ENCODE results near the gene BAIAP2. TPM values are rescaled to one million over a fixed set of nuclear protein-coding genes. Genes with fewer than 3 reads are reported as not detected.

Gene BAIAP2
- total and polyA plus RNA-seq, 10 donors: 2.8 to 33.2 (median 17.8) TPM

- H3K9me3 ChIP-seq: no peaks in the 10 kb centered on the region
- peak; percentile 41 for DNase-seq
- 77 to 82% (median 80%) methylated on average over 10 of the region's 10 CpGs for WGBS, 5 donors
- H3K27me3 ChIP-seq (replicated peaks in 1 of 7): peaks cover 0 to 60% (median 25%) of the 10 kb centered on the region in 7 donors
- H3K4me3 ChIP-seq: no peak overlapping the region
- TF ChIP-seq POLR2AphosphoS5 (IDR thresholded peaks at IDR 0.05) (no peak), POLR2A (IDR thresholded peaks at IDR 0.05) (no peak), CTCF (IDR thresholded peaks at IDR 0.05 in 8 of 11, conservative IDR thresholded peaks at IDR 0.05 in 3 of 11) (no peak)
- peaks cover 5 to 40% (median 34%) of the 10 kb centered on the region in 6 donors for H3K36me3 ChIP-seq
- H3K27ac ChIP-seq: no peak overlapping the region
- intact Hi-C loops (cut with DNase I; ENCODE audit: low total_unique reads): no loop called here
- peaks cover 9 to 53% (median 30%) of the 10 kb centered on the region in 6 donors for H3K4me1 ChIP-seq
These were observed 33.0 kb upstream of the BAIAP2 start for GRCh38 chr17:81002013-81002384.

GRCh38 chr17:81002409-81003361, 32.3 kb upstream of the BAIAP2 start:
- intact Hi-C loops (cut with DNase I; ENCODE audit: low total_unique reads): no loop called here
- DNase-seq: peak; percentile 39
- Histone ChIP-seq H3K4me3 (no peak overlapping the region), H3K27me3 (replicated peaks in 1 of 7) (peaks cover 0 to 61% (median 25%) of the 10 kb centered on the region in 7 donors), H3K36me3 (peaks cover under 1 to 34% (median 27%) of the 10 kb centered on the region in 6 donors), H3K9me3 (no peaks in the 10 kb centered on the region), H3K27ac (no peak overlapping the region), H3K4me1 (peaks cover 9 to 52% (median 30%) of the 10 kb centered on the region in 6 donors)
- 48 to 53% (median 49%) methylated on average over 21 of the region's 21 CpGs for WGBS, 5 donors
- TF ChIP-seq POLR2A (IDR thresholded peaks at IDR 0.05): no peak
- TF ChIP-seq CTCF (IDR thresholded peaks at IDR 0.05 in 8 of 11, conservative IDR thresholded peaks at IDR 0.05 in 3 of 11): no peak
- TF ChIP-seq POLR2AphosphoS5 (IDR thresholded peaks at IDR 0.05): peak in 1 of 3 donors; percentile 27

GRCh38 chr17:81003711-81004475, 31.1 kb upstream of the BAIAP2 start:
- no peak overlapping the region for H3K27ac ChIP-seq
- WGBS, 5 donors: 3 to 11% (median 7%) methylated on average over 27 to 72 of the region's 72 CpGs
- TF ChIP-seq POLR2A (IDR thresholded peaks at IDR 0.05): no peak
- TF ChIP-seq CTCF (IDR thresholded peaks at IDR 0.05 in 8 of 11, conservative IDR thresholded peaks at IDR 0.05 in 3 of 11): no peak
- peak; percentile 46 to 60 (median 52) for TF ChIP-seq POLR2AphosphoS5 (IDR thresholded peaks at IDR 0.05)
- no peak for DNase-seq
- no peaks in the 10 kb centered on the region for H3K9me3 ChIP-seq
- peaks cover 9 to 44% (median 30%) of the 10 kb centered on the region in 6 donors for H3K4me1 ChIP-seq
- intact Hi-C loops (cut with DNase I; ENCODE audit: low total_unique reads): no loop called here
- H3K27me3 ChIP-seq (replicated peaks in 1 of 7): peaks cover 0 to 61% (median 25%) of the 10 kb centered on the region in 7 donors
- H3K36me3 ChIP-seq: peaks cover 0 to 21% (median 15%) of the 10 kb centered on the region in 6 donors
- peak overlapping the region in 5 of 8 donors; percentile 17 to 58 (median 18) for H3K4me3 ChIP-seq
